ENCODE measurements around the gene RASAL2. TPM values are rescaled to one million over a fixed set of nuclear protein-coding genes. Genes with fewer than 3 reads are reported as not detected.
A peak's percentile ranks its signal among the peaks of the same experiment; 100 is the strongest.

Gene RASAL2
- total and polyA plus RNA-seq, 11 donors: 6.2 to 112 (median 39.9) TPM

DNA sequence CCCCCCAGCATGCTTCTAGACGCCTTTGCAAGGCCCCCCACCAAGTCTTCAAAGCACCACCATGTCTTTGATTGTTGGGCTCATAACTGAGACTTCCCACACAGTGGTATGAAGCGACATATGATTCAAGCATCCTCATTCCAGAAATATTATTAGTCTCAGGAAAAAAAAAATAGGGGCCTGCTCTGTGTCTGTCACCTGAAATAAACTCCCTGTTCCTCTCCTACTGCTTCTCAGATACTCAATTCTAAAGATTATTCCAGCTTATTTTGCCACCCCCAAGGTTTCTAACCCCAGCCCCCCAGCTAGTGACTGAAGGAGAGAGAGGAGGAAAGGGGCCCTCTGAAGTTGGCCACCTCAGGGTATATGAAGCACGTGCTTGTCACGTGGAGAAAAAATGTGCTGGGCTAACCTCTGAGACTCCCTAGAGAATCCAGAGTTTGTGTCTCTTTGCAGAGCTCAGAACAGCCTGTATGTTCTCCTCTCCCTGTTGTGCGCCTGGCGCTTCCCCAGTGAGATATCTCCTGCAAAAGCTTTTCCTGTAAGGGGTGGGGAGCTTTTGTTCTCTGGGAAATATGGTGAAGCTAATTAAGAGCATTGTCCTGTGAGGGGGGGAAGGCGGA lies 35.9 kb upstream of the RASAL2 start:
- TF ChIP-seq POLR2A (IDR thresholded peaks at IDR 0.05): no peak
- TF ChIP-seq, protein P1, sequence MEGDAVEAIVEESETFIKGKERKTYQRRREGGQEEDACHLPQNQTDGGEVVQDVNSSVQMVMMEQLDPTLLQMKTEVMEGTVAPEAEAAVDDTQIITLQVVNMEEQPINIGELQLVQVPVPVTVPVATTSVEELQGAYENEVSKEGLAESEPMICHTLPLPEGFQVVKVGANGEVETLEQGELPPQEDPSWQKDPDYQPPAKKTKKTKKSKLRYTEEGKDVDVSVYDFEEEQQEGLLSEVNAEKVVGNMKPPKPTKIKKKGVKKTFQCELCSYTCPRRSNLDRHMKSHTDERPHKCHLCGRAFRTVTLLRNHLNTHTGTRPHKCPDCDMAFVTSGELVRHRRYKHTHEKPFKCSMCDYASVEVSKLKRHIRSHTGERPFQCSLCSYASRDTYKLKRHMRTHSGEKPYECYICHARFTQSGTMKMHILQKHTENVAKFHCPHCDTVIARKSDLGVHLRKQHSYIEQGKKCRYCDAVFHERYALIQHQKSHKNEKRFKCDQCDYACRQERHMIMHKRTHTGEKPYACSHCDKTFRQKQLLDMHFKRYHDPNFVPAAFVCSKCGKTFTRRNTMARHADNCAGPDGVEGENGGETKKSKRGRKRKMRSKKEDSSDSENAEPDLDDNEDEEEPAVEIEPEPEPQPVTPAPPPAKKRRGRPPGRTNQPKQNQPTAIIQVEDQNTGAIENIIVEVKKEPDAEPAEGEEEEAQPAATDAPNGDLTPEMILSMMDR (IDR thresholded peaks at IDR 0.05): no peak
- peak overlapping the region in 9 of 12 donors; percentile 0 to 40 (median 24) for H3K4me3 ChIP-seq

DNA sequence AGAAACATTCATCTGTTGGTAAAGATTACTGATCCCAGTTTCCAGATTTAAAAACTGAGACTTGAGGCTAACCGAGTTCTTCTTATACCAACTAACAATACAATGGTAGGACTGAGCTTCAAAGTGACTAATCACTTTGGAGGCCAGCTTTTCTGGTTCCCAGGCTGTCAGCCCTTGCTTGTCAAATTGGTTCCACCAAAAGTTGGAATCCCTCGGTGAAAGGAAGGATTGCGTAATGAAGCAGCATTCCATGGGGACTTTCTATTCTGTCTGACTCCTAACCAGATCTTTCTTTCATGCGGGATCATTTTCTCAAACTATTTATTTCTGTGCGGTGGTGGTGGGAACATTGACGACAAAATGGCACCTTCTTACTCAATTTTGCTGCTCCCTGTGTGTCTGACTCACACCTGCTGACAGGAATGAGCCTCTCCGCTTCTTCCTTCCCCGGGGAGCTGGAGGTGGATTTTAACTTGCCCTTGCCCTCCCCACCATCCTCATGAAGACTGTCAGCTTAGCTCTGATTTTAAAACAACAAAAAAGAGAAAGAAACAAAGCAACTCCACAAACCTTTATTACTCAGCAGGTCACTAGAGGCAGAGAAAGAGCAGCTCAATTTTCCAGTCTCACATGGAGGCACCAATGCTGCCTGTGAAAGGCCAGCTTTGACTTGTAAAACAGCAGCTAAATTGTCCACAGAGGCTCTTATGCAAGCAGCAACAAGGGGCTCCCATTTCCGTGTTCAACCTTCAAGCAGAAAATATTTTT lies 32.9 kb upstream of the RASAL2 start:
- intact Hi-C loops (cut with DNase I): no loop called here
- WGBS, 4 donors: 46 to 61% (median 56%) methylated on average over 9 of the region's 9 CpGs
- TF ChIP-seq POLR2A (IDR thresholded peaks at IDR 0.05): no peak
- peak in 2 of 5 donors; percentile 28 to 32 for DNase-seq
- Histone ChIP-seq H3K9me3 (no peaks in the 10 kb centered on the region), H3K4me1 (peaks cover 16 to 60% (median 54%) of the 10 kb centered on the region in 12 donors), H3K27ac (peak overlapping the region; percentile 36 to 96 (median 81)), H3K27me3 (no peaks in the 10 kb centered on the region), H3K4me3 (peak overlapping the region in 1 of 12 donors; percentile 13), H3K36me3 (no peaks in the 10 kb centered on the region)
- ATAC-seq: peak in 1 of 4 donors; percentile 6

More for the DNA sequence above, 35.9 kb upstream of the RASAL2 start:
- H3K27ac ChIP-seq: peak overlapping the region; percentile 77 to 96 (median 84)
- ATAC-seq (peak; percentile 86 to 91 (median 90)), DNase-seq (peak; percentile 72 to 91 (median 82))
- WGBS, 4 donors: 6 to 18% (median 11%) methylated on average over 7 of the region's 7 CpGs
- H3K9me3 ChIP-seq: no peaks in the 10 kb centered on the region
- H3K4me1 ChIP-seq: peaks cover 19 to 85% (median 67%) of the 10 kb centered on the region in 12 donors
- intact Hi-C loops (cut with DNase I): loop anchor here (1.0 to 10.0 kb wide), 12 partner anchors 34 to 224 kb away; partner anchors contain the start of gene RASAL2 (in 7 of the 10)
- no peaks in the 10 kb centered on the region for H3K27me3 ChIP-seq
- no peaks in the 10 kb centered on the region for H3K36me3 ChIP-seq

DNA sequence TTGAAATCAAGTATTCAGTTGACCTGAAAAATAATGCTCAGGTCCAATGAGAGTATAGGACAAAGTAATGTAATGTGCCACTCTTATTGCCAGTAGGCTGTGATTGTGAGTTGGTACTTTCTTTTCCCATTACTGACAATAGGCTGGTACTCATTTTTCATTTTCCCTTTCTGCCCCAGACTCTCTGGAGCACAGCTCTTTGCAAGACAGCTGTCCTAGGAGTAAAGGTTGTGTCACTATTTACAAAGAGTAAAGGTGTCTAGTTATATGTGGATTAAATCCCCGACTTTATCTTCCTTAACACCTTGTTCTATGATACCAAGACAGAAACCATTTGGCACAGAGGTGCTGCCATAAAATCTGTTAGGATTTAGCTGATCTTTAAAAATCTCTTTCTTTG lies 32.3 kb upstream of the RASAL2 start:
- intact Hi-C loops (cut with DNase I): no loop called here
- H3K4me3 ChIP-seq: no peak overlapping the region
- no peaks in the 10 kb centered on the region for H3K36me3 ChIP-seq
- no peaks in the 10 kb centered on the region for H3K27me3 ChIP-seq
- ATAC-seq (no peak), DNase-seq (no peak)
- 47 to 70% (median 49%) methylated on average over 1 of the region's 1 CpG for WGBS, 4 donors
- TF ChIP-seq, protein P1 (IDR thresholded peaks at IDR 0.05): no peak
- no peak for TF ChIP-seq POLR2A (IDR thresholded peaks at IDR 0.05)
- no peaks in the 10 kb centered on the region for H3K9me3 ChIP-seq
- peaks cover 15 to 54% (median 48%) of the 10 kb centered on the region in 12 donors for H3K4me1 ChIP-seq
- H3K27ac ChIP-seq: peak overlapping the region; percentile 36 to 96 (median 80)

DNA sequence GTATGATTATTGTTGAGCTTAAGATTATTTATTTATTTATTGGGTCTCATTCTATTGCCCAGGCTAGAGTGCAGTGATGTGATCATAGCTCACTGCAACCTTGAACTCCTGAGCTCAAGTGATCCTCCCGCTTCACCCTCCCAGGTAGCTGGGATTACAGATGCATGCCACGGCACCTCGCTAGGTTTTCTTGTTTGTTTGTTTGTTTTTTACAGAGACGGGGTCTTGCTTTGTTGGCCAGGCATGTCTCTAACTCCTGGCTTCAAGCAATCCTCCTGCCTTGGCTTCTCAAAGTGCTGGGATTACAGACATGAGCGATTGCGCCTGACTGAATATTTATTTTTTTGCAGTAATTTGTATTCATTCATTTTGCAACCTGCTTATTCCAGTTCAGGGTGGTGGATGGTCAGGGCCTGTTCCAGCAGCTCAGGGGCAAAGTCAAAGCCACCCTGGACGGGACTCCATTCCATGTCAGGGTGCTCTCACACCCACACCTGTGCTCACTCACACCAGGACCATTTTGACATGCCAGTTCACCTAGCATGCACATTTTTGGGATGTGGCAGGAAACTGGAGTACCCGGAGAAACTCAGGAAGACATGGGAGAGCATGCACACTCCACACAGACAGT lies 29.6 kb upstream of the RASAL2 start:
- 95 to 97% (median 96%) methylated on average over 8 of the region's 8 CpGs for WGBS, 4 donors

More for the DNA sequence above, 29.6 kb upstream of the RASAL2 start:
- no peaks in the 10 kb centered on the region for H3K27me3 ChIP-seq
- no peaks in the 10 kb centered on the region for H3K36me3 ChIP-seq
- DNase-seq: no peak
- H3K27ac ChIP-seq: no peak overlapping the region
- intact Hi-C loops (cut with DNase I): no loop called here
- H3K9me3 ChIP-seq: no peaks in the 10 kb centered on the region
- no peak for TF ChIP-seq POLR2A (IDR thresholded peaks at IDR 0.05)
- TF ChIP-seq, protein P1 (IDR thresholded peaks at IDR 0.05): no peak
- peaks cover 3 to 33% (median 23%) of the 10 kb centered on the region in 12 donors for H3K4me1 ChIP-seq
- H3K4me3 ChIP-seq: no peak overlapping the region
- ATAC-seq: no peak
